Inflammatory macrophage treated with lipopolysaccharide for 1 hour (primary cell): ENCODE data around the gene SACM1L.
"Not testable (repeated sequence)": the region's sequence is repeated elsewhere in the genome, so short reads cannot be mapped to it uniquely, and the experiment has no call there.

Source experiments
- DNase-seq, 2 donors: peaks; one replicate each; pipeline ENCODE4 v3.0.0-alpha.2; 2020 to 2022

SACM1L gene

DNA sequence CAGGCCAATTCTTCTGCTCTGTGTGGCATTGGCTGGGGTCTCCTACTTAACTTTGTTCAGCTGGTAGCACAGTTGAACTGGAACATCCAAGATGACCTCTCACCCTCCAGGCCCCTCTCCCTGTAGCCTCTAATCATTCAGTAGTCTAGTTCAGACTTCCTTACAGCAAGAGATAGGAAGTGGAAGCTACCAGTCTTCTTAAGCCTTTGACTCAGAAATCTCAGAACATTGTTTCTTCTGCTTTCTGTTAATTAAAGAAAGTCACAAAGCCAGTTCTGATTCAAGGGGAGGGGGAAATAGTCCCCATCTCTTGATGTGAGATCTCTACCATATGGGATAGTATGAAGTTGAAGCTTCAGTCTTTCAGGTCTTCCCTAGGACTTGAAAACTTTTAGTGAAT, 18.8 kb upstream of the SACM1L start:
- peak in 1 of 2 donors; percentile 35 for DNase-seq

DNA sequence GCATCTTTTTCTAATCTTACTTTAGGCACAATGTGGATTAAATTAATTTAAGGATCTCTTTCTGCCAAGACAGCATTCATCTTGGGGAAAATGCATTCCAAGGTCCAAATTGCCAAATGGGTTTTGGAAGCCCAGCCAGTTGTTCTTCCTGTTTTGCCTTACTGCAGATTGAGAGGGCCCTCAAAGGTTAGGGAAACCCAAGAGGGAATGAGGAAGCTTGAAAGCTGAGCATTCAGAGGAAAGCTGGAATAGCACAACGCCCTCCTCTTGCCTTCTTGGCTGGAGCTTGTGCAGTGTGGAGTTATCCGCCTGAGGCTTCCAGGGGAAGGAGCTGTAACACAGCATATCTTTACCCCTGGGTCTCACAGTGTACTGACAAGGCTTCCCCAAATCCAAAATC, 18.2 kb upstream of the SACM1L start:
- peak in 1 of 2 donors; percentile 30 for DNase-seq

DNA sequence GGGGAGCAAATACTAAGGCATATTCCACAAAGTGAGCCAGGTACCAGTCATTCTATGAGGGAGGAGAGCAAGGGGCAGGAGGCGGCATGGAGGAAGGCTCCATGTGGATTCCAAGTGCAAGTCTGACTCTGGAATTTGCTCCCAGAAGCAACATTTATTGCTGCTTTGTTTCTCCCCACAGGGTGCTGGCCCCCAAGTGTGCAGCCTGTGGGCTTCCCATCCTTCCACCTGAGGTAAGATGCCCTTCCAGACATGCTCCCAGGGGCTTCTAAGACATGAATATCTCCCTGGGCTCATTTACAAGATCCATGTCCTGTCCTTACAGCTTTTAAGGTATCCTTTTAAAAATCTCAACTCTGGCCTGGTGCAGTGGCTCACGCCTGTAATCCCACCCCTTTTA, 15.9 kb upstream of the SACM1L start:
- no peak for DNase-seq

DNA sequence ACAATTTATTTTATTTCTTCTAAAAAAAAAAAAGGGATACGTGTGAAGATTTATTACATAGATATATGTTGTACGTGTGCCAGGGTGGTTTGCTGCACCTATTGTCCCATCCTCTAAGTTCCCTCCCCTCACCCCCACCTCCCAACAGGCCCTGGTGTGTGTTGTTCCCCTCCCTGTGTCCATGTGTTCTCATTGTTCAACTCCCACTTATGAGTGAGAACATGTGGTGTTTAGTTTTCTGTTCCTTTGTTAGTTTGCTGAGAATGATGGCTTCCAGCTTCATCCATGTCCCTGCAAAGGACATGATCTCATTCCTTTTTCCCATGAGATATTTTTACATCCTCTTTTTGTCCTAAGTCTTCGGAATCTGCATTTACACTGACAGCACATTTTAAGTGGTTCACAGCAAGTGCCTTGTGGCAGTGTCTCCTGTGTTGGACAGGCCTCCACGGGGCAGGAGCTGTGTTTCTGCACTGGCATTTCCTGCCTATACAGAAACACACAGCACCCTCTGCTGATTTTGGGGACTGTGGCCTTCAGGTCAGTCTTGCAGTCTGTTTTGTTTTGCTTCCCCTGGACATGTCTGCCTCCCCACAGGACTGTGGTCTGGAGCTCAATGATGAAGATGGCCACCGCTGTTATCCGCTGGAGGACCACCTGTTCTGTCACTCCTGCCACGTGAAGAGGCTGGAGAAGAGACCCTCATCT, 12.7 kb upstream of the SACM1L start:
- no peak for DNase-seq

DNA sequence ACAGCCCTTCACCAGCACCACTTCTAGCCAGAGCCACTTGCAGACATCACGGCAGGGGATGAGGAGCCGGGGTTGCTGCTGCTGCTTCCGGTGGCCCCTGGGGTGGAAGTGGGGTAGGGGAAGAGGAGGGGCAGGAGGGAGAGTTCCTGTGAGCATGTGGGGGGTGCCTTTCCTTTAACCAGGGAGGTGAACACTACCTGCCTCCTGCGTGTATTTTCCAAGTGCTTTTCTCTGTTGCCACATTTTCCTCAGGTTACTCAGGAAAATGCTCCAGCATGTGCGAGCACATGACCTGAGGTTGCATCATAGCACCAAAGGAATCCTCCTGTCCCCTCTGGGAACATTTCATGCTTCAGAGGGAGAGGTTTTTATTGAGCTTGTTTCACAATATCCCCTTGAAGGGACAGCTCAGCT, 12.2 kb upstream of the SACM1L start:
- no peak for DNase-seq

DNA sequence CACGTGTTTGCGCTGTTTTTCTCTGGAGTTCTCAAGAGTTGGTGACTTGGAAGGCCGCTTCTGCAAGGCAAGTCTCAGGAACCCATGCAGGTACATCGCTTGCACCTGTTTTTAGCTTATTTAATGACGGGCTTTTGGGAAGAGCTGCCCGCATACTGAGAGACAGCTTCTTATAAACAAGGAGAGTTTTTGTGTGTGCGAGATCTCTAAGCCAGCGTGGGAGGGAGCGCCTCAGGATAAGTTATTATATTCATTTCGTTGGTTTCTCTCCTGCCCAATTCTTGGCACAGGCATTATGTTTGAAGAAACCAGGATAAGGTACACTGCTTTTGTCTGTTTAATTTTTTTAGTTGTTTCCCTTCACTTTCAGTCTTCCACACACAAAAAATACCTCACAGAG, 11.4 kb upstream of the SACM1L start:
- DNase-seq: no peak

DNA sequence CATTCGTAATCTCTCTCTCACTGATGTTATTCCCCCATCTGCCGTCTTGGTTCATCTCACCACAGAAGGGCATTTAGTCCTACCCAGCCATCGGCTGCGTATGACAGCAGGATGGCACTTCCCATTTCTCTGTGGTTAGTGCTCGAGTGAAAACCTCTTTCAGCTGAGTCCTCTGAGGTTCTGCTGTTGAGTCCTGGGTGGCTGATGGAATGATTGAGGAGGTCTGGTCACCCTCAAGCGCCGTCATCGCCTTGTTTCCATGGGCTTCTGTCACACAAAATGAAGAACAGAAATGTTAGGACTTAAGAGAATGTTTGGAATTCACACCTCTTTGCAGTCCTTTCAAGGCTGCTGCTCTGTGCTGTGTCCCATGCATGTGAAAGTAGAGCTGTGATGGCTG, 9.4 kb upstream of the SACM1L start:
- DNase-seq: peak; percentile 65 to 72

DNA sequence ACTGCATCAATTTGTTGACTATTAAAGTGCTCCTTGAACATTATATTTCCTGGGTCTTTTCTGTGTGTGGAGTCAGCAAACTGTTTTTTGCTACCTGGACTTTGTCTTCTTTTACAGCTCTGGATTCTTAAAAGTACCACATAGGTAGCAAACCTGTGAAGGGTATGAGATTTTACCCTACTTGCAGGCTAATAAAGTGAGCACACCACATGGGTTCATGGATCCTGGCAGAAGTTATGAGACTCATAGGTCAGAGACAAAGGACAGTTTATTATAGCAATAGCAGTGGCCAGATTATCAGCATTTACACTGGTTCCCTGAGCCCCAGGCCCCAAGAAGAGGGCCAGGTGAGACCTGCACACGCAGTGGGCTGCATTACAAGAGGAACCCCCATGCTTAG, 8.0 kb upstream of the SACM1L start:
- DNase-seq: no peak

DNA sequence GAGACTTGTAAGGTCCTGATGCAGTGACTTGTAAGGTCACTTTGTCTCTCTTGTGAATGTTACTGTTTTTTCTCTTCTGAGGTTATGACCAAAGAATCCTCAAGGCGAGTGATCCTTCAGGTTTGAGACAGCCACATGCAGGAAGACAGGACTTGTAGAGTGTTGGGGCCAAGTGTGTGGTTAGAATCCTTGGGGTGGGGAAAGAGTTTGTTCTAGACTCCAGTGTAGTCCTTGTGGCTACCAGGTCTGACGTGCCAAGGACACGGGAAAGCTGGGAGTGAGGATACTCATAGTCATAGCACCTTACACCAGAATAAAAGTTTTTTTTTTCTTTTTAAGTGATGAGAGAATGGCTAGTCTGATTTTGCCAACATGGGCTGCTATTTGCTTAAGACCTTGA, 7.3 kb upstream of the SACM1L start:
- no peak for DNase-seq

DNA sequence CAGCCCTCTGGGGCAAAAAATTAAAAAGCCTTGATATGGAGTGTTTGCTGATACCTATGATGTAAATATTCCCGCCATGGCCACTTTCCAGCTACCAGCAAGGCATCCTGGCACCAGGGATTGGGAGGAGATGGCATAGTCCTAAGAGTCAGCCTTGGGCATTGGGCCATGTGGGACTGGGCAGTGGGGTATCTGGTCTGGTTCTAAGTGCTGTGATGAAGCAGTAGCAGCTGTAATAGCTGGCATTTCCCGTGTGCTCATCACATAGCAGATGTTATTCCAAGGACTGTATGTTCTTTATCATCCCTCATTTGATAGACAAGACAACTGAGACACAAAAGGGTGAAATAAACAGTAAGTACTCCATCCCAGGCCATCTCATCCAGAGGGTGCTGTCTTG, 6.9 kb upstream of the SACM1L start:
- no peak for DNase-seq

DNA sequence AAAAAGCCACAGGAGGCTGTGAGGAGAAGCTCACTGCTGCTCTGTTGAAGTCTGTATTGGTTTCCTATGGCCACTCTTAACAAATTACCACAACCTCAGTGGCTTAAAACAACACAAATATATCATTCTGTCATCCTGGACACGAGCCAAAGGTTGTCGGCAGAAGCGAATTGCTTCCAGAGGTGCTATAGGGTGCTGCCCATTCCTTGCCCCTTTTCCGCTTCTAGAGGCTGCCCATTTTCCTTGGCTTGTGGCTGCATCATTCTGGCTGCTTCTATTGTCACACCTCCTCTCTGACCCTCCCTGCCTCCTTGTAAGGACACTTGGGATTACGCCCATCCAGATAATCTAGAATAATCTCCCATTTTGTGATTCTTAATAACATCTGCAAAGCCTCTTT, 6.4 kb upstream of the SACM1L start:
- no peak for DNase-seq

DNA sequence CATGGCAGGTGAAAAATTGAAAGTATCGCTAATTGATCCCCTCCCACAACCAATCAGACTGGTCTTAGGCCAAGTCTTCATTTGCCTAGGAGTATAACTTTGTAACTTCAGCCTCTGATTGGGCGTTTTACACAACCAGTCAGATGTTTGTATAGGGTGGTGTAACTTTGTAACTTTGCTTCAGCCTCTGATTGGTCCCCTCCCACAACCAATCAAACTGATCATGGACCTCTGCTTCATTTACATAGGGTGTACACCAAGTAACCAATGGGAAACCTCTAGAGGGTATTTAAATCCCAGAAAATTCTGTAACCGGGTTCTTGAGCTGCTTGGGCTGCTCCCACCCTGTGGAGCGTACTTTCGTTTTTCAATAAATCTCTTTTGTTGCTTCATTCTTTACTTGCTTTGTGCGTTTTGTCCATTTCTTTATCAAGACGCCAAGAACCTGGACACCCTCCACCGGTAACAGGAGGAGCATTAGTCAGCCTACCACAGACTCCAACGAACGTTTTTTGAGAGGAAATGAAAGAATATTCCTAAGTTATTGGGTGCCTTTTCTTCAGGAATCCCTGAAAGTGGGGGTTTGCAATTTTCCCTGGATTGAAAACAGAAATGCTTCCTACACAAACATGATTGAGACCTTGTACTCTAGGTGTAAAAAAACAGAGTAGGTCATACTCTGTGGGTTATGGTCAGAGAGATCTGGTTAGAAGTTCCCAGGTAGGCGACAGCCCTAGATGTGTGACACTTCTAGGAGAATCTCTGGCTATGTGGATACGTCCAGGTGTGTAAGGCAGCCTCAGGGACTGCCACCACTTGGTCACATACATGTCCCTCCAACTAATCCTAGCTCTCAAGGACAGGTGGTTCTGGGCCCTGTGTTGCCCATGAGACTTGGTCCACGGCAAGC, 5.5 kb upstream of the SACM1L start:
- no peak for DNase-seq

DNA sequence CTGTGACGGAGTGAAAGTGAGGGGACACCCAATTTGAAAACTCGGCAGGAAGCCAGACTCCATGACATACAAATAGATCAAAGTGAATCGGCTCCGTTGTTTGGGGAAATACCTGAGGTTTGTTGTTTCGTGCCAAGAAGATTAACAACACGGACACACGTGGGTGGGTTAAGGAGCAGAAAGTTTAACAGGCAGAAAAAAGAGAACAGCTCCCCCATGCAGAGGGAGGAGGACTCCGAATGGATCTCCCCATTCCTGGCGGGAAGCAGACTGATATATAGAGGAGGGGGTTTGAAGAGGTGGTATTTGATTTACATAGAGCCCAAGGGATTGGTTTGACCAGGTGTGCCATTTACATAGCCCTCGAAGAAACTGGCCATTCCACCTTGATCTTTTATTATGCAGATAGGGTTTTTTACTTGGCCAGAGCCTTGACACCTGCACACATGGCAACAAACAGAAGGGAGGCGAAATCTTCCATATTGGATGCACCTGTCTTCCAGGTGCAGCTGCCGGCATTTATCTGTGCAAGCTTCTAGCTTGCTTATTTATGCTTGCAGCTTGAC, 4.8 kb upstream of the SACM1L start:
- no peak for DNase-seq

DNA sequence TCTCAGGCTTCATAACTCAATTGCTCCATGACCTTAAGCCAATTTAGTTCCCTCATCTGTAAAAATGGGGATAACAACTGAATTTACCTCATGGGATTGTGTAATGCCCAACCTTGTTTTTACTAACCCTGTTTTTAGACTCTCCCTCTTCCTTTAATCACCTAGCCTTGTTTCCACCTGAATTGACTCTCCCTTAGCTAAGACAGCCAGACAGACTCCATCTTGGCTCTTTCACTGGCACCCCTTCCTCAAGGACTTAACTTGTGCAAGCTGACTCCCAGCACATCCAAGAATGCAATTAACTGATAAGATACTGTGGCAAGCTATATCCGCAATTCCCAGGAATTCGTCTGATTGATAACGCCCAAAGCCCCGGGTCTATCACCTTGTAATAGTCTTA, 3.5 kb upstream of the SACM1L start:
- not testable (repeated sequence) for DNase-seq

DNA sequence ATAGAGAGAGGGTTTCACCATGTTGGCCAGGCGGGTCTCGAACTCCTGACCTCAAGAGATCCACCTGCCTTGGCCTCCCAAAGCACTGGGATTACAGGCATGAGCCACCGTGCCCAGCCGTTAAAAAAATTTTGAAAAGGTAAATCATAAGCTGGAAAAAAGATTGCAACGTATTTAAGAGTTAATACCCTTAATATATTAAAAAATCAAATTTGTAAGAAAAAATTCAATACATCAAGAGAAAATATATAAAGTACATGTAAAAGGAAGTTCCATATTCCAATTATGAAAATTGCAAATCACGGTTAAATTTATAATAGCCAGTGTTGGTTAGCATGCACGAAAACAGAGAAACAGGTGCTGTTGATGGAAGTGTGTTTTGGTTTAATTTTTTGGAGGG, 2.3 kb upstream of the SACM1L start:
- no peak for DNase-seq

DNA sequence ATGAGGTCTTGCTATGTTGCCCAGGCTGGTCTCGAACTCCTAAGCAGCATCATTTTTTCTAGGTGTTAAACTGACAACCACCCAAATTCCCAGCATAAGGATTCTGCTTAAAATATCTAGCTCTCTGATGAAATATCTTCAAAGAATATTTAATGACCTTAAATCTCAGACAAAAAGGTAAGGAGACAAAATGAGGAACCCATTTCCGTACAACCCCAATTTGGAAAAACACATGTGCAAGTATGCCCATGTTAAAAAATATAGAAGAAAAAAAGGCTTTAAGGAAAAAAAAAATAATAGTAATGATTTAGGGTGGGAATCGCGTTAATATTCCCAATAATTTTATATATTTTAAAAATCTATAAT, 1.4 kb upstream of the SACM1L start:
- DNase-seq: no peak

DNA sequence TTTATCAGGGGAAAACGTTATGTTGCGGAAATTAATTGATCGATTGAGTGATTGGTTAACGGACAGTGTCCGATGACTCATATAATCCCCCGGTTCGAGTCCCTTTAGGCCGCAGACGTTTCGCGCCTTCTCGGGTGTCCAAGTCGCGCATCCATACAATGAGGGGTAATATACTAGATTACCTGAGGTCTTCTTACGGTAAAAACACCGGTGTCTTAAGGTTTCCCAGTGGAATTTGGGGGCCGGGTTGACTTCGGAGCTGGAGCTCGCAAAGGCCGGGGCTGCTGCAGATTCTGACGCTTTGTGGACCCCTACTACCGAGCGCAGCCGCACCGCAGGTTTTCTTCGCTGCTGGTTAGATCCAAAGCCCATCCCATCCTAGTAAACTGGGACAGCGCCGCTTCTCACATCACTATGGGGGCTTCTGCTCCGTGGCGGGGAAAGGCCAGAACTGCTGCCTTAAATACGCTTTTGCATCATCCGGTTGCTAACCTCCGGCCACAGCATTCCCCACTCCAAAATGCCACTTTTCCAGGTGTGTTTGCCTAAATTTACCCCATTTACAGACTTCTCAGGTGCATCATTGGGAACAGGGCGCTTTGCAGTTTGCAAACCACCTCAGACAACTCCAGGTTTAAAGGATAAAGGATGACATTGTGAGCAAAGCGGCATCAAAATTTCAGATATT, 858 bp upstream of the SACM1L start:
- DNase-seq: peak in 1 of 2 donors; percentile 11

DNA sequence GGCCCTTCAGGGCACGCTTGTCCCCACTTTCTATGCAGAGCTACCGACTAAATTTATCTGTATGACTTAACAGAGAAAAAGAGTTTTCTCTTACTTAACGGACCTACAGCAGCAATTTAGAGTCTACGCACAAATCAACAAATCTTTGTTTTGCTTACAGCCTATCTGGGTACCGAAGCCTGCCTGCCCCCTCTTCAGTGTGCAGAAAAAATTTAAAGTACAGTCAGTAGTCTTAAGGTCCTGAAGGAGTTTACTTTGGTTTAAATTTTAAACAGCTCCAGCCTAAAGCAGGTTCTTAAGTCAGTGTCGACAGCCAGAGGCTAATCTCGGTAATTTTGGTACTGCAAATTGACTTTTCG, 570 bp downstream of the SACM1L start:
- no peak for DNase-seq

DNA sequence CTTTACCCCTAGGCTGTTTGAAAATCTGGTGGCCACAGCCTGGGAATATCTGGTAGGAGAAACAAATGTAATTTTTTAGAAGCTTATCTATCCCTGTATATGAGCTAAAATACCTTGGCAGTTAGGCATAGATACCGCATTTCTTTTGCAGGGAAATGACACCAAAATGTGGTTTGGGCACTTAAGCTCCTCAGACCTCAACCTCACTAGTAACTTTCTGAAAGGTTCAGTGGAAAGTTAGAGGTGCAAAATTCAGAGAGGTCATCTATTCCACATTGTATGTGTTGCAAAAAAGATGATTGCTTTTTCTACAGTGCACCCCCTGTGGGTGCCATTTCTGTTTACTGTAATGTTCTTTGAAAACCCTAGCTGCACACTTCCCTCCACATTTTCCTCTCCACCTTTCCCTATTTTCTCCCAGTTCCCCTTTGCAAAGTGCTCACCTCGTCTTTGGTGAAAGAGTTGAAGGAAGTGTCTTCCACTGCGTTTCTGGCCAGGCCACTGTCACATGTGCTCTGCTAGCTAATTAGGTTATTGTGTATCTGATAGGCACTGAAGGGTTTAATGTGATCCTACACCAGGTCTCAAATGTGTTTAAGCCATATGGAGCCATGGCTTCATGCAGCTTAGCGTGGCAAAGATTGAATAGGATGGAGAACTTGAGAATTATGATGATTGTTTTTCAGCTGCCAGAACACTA, 1.3 kb downstream of the SACM1L start:
- peak in 1 of 2 donors; percentile 10 for DNase-seq

DNA sequence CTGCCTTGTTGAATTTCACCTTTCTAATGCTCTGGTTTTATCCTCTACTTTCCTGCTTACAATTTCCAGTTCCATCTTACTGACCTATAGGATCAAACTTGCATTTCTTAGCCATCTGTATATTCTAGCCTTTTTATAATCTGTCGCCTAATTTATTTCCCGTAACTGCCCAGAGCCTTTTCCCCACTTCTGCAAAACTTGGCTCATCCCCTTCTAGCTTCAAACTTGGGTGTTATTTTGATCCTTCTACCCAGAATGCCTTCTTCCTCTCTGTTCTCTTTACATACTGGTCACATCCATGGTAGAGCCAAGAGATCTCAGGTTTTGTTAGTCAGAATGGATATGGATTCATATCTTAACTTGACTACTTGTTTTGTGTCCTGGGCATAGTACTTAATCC, 2.6 kb downstream of the SACM1L start:
- DNase-seq: peak in 1 of 2 donors; percentile 37

DNA sequence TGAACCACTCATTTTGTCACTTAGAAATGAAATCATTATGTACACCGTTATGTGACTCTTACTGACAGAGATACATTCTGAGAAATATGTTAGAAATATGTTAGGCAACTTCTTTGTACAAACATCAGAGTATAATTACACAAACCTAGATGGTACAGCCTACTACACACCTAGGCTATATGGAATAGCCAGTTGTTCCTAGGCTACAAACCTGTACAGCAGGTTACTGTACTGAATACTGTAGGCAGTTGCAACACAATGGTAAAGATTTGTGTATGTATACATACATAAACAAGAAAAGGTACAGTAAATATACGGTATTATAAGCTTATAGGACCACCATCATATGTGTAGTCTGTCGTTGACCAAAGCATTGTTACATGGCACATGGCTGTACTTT, 3.7 kb downstream of the SACM1L start:
- DNase-seq: no peak

DNA sequence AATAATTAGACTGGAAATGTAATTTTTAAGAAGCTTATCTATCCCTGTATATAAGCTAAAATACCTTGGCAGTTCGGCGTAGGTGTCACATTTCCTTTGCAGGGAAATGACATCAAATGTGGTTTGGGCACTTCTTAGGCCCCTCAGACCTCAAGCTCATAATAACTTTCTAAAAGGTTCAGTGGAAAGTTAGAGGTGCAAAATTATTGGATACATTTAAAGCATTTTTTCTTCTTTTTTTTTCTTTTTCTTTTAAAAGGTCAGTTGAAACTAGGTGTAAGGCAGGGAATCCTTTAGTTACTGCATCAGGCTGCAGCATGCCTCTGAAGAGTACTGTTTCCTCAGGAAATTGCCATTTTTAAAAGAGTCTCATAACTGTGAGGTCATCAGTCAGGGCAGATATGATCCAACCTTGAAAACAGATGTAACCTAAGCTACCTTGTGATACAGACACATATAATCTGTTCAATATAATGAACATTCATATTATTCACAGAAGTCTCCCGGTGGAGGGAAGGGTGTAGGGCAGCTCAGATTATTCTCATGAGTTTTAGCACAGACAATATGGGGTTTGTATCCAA, 4.8 kb downstream of the SACM1L start:
- no peak for DNase-seq

DNA sequence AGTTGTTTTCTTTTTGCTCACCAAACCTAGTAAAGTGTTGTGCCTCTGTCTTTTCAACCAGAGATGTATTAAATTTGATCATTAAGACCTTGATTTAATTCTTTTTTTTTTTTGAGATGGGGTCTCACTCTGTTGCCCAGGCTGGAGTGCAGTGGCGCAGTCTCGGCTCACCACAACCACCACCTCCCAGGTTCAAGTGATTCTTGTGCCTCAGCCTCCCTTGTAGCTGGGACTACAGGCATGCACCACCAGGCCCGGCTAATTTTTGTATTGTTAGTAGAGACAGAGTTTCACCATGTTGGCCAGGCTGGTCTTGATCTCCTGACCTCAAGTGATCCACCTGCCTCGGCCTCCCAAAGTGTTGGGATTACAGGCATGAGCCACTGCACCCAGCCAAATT, 6.0 kb downstream of the SACM1L start:
- DNase-seq: not testable (repeated sequence)
